Measurements from ENCODE around the gene KAZN. TPM values are rescaled to one million over a fixed set of nuclear protein-coding genes. Genes with fewer than 3 reads are reported as not detected.

The KAZN gene
- polyA plus RNA-seq, 1 donor (not counting 4 experiments of a cell fraction or from before 2014, with no cell fraction given) = 5.9 TPM

DNA sequence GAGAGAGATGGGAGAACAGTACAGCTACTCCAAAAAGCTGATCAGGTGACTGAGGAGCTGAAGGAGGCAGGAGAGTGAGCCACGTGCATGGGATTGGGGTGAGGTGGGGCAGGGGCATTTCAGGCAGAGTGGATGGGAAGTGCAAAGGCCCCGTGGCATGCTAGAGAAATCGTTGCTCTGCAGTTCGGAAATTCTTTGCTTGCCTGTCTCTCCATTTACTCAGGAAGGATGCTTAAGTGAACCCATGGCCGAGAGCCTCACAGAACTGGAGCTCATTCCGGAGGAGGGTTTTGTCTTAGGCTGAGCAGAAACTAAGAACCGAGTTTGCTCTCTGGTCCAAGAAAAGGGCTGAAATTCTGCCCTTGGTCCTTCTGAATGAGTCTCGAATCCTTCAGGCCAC lies 415.3 kb downstream of the KAZN start:
- Histone ChIP-seq H3K9ac (ENCODE audit: control insufficient read depth, extremely low read depth, insufficient read depth, low read length) (no peak overlapping the region), H4K20me1 (ENCODE audit: control insufficient read depth, extremely low read depth, insufficient read depth, low read length) (peaks cover 3% of the 10 kb centered on the region), H3K36me3 (ENCODE audit: control insufficient read depth in 2 of 2, extremely low read depth in 1 of 2, insufficient read depth in 2 of 2, low read length in 2 of 2) (peaks cover 0 to 4% of the 10 kb centered on the region in 2 experiments), H3K4me3 (ENCODE audit: control insufficient read depth in 2 of 3, extremely low read depth in 1 of 3, insufficient read depth in 2 of 3, low read depth in 1 of 3, low read length in 3 of 3) (no peak overlapping the region), H2AFZ (ENCODE audit: control insufficient read depth, low read length) (no peak overlapping the region), H3K9me1 (ENCODE audit: control insufficient read depth, extremely low read depth, insufficient read depth, low read length) (no peaks in the 10 kb centered on the region), H3K4me2 (ENCODE audit: control insufficient read depth, extremely low read depth, insufficient read depth, low read depth, low read length) (no peak overlapping the region), H3K4me1 (ENCODE audit: control insufficient read depth, extremely low read depth, insufficient read depth, low read length) (no peaks in the 10 kb centered on the region), H3K9me3 (ENCODE audit: control insufficient read depth, low read depth, low read length) (no peaks in the 10 kb centered on the region), H3K27ac (ENCODE audit: control insufficient read depth, insufficient read depth, low read length) (no peak overlapping the region), H3K79me2 (ENCODE audit: control insufficient read depth, insufficient read depth, low read length) (no peaks in the 10 kb centered on the region), H3K27me3 (ENCODE audit: control insufficient read depth, extremely low read depth, insufficient read depth, low read length) (no peaks in the 10 kb centered on the region)
- dilution Hi-C loops (cut with MboI; ENCODE audit: extremely low pct_ligation_motif_present, low sequenced_read_pairs) = no loop called here
- no peak for FAIRE-seq
- DNase-seq (ENCODE audit: low read depth, low spot score) = no peak
- TF ChIP-seq EZH2 (IDR thresholded peaks at IDR 0.05; ENCODE audit: low read length) = no peak
- TF ChIP-seq, protein P1, sequence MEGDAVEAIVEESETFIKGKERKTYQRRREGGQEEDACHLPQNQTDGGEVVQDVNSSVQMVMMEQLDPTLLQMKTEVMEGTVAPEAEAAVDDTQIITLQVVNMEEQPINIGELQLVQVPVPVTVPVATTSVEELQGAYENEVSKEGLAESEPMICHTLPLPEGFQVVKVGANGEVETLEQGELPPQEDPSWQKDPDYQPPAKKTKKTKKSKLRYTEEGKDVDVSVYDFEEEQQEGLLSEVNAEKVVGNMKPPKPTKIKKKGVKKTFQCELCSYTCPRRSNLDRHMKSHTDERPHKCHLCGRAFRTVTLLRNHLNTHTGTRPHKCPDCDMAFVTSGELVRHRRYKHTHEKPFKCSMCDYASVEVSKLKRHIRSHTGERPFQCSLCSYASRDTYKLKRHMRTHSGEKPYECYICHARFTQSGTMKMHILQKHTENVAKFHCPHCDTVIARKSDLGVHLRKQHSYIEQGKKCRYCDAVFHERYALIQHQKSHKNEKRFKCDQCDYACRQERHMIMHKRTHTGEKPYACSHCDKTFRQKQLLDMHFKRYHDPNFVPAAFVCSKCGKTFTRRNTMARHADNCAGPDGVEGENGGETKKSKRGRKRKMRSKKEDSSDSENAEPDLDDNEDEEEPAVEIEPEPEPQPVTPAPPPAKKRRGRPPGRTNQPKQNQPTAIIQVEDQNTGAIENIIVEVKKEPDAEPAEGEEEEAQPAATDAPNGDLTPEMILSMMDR (optimal IDR thresholded peaks at IDR 0.05 in 1 of 3, IDR thresholded peaks at IDR 0.05 in 1 of 3, conservative IDR thresholded peaks at IDR 0.05 in 1 of 3; ENCODE audit: extremely low read depth in 1 of 3, insufficient read depth in 2 of 3, low read length in 3 of 3) = no peak

DNA sequence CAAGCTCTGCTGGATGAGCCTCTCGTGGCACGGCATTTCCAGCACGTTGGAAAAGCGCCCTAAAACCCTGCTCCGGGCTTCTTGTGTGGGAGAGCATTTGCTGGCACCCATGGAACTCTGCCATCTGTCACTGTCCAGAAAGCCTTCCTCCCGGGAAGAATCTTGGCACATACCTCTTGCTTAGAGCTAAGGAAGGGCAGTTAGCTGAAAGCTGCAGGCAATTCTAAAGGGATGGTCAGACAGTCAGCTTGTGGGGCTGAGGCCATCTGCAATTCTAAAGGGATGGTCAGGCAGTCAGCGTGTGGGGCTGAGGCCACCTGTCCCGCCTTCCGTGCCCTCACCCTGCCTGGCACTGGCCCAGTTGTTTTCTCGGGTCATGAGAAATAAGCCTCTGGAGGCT lies 416.0 kb downstream of the KAZN start:
- no peak for DNase-seq (ENCODE audit: low read depth, low spot score)
- Histone ChIP-seq H3K4me3 (ENCODE audit: control insufficient read depth in 2 of 3, extremely low read depth in 1 of 3, insufficient read depth in 2 of 3, low read depth in 1 of 3, low read length in 3 of 3) (no peak overlapping the region), H3K27me3 (ENCODE audit: control insufficient read depth, extremely low read depth, insufficient read depth, low read length) (no peaks in the 10 kb centered on the region), H4K20me1 (ENCODE audit: control insufficient read depth, extremely low read depth, insufficient read depth, low read length) (peaks cover 3% of the 10 kb centered on the region), H3K36me3 (ENCODE audit: control insufficient read depth in 2 of 2, extremely low read depth in 1 of 2, insufficient read depth in 2 of 2, low read length in 2 of 2) (peaks cover 0 to under 1% of the 10 kb centered on the region in 2 experiments), H2AFZ (ENCODE audit: control insufficient read depth, low read length) (no peak overlapping the region), H3K4me1 (ENCODE audit: control insufficient read depth, extremely low read depth, insufficient read depth, low read length) (peaks cover 2% of the 10 kb centered on the region), H3K9ac (ENCODE audit: control insufficient read depth, extremely low read depth, insufficient read depth, low read length) (no peak overlapping the region), H3K27ac (ENCODE audit: control insufficient read depth, insufficient read depth, low read length) (no peak overlapping the region), H3K4me2 (ENCODE audit: control insufficient read depth, extremely low read depth, insufficient read depth, low read depth, low read length) (no peak overlapping the region), H3K79me2 (ENCODE audit: control insufficient read depth, insufficient read depth, low read length) (peaks cover 2% of the 10 kb centered on the region), H3K9me3 (ENCODE audit: control insufficient read depth, low read depth, low read length) (no peaks in the 10 kb centered on the region), H3K9me1 (ENCODE audit: control insufficient read depth, extremely low read depth, insufficient read depth, low read length) (no peaks in the 10 kb centered on the region)
- dilution Hi-C loops (cut with MboI; ENCODE audit: extremely low pct_ligation_motif_present, low sequenced_read_pairs) = no loop called here
- TF ChIP-seq, protein P1 (optimal IDR thresholded peaks at IDR 0.05 in 1 of 3, IDR thresholded peaks at IDR 0.05 in 1 of 3, conservative IDR thresholded peaks at IDR 0.05 in 1 of 3; ENCODE audit: extremely low read depth in 1 of 3, insufficient read depth in 2 of 3, low read length in 3 of 3) = no peak
- TF ChIP-seq EZH2 (IDR thresholded peaks at IDR 0.05; ENCODE audit: low read length) = no peak
- no peak for FAIRE-seq
